Upper lobe of right lung (tissue), 1 donor: Measurements from ENCODE around the gene IGFBP6. TPM values are rescaled to one million over a fixed set of nuclear protein-coding genes. Genes with fewer than 3 reads are reported as not detected.

Experiments
- ATAC-seq: fragments of 200-7000 bp; cut with Tn5 transposase; one replicate; pipeline ENCODE4 v1.9.1; 2020; ENCODE audit warnings: mild to moderate bottlenecking, moderate library complexity
- DNase-seq: peaks from one replicate; pipeline ENCODE4 v3.0.0-alpha.2; 2020
- H3K27ac ChIP-seq: fragments of 200-600 bp; one replicate; pipeline ENCODE4 v1.8.0; 2022
- H3K27me3 ChIP-seq: fragments of 200-600 bp; one replicate; pipeline ENCODE4 v1.8.0; 2022; ENCODE audit warnings: mild to moderate bottlenecking
- H3K36me3 ChIP-seq: fragments of 200-600 bp; one replicate; pipeline ENCODE4 v1.8.0; 2022
- H3K4me1 ChIP-seq: fragments of 200-600 bp; one replicate; pipeline ENCODE4 v1.8.0; 2022
- H3K4me3 ChIP-seq: fragments of 200-600 bp; one replicate; pipeline ENCODE4 v1.8.0; 2022; ENCODE audit warnings: mild to moderate bottlenecking
- H3K9me3 ChIP-seq: fragments of 200-600 bp; one replicate; pipeline ENCODE4 v1.8.0; 2022
- intact Hi-C: fragments of 100-400 bp; cut with DNase I; formaldehyde crosslinking; loops from one replicate; pipeline ENCODE4 v1.11.0; 2022
- microRNA-seq: library from miRNA; unstranded; fragments of <30 nt; microRNA quantifications from one replicate; pipeline ENCODE4 v1.2.0, GENCODE V29; 2020; ENCODE audit warnings: borderline microRNAs expressed
- total RNA-seq: library from RNA; stranded (reverse); fragmentation: NEBNext Ultra II Directional; extraction: Animal tissue kit (Norgen Biotek cat#: 25700); gene quantifications from one replicate; pipeline ENCODE4 v1.2.1, GENCODE V29; 2021
- TF ChIP-seq, protein P1 (sequence below): fragments of 200-600 bp; IDR thresholded peaks from one replicate; pipeline ENCODE4 v1.8.0; 2022; ENCODE audit warnings: antibody characterized with exemption
- donor health status: DM: no; HTN: yes; CAD: no; lungs with severe emphysema.

Gene IGFBP6
- total RNA-seq, 1 donor from 2014 or later: 34.6 TPM

DNA sequence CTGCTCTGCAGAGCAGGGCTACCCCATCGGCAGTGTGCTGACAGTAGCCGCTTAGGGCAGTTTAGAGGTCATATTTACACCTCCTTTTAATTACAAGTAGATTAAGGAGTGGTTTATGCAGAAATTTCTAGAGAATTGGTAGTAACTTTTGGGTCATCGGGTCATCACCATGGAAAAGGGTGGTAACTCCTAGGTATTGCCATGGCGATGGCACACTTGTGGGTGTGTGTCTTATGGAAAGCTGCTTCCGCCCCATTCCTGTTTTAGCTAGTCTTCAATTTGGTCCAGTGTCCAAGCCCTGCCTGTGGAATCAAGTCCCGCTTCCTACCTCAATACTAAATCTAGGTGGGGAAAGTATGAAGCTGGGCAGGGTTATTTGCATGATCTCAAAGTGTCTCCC, 53.6 kb downstream of the IGFBP6 start:
- TF ChIP-seq, protein P1, sequence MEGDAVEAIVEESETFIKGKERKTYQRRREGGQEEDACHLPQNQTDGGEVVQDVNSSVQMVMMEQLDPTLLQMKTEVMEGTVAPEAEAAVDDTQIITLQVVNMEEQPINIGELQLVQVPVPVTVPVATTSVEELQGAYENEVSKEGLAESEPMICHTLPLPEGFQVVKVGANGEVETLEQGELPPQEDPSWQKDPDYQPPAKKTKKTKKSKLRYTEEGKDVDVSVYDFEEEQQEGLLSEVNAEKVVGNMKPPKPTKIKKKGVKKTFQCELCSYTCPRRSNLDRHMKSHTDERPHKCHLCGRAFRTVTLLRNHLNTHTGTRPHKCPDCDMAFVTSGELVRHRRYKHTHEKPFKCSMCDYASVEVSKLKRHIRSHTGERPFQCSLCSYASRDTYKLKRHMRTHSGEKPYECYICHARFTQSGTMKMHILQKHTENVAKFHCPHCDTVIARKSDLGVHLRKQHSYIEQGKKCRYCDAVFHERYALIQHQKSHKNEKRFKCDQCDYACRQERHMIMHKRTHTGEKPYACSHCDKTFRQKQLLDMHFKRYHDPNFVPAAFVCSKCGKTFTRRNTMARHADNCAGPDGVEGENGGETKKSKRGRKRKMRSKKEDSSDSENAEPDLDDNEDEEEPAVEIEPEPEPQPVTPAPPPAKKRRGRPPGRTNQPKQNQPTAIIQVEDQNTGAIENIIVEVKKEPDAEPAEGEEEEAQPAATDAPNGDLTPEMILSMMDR: no peak
- Histone ChIP-seq H3K4me3 (no peak overlapping the region), H3K27ac (no peak overlapping the region), H3K27me3 (no peaks in the 10 kb centered on the region), H3K9me3 (no peaks in the 10 kb centered on the region), H3K36me3 (no peaks in the 10 kb centered on the region), H3K4me1 (no peaks in the 10 kb centered on the region)
- DNase-seq (no peak), ATAC-seq (no peak)
- intact Hi-C loops: no loop called here

Small RNAs within 50 kb of the gene (microRNA-seq; reads per million reads assigned to microRNA genes)
- 0.83 reads per million for gene MIR6757

Other genes starting within 250 kb of the IGFBP6 start
- gene KRT78, start 248.7 kb upstream of the IGFBP6 start, total RNA-seq: not detected
- gene KRT8, start 192.6 kb upstream of the IGFBP6 start, total RNA-seq: 223 TPM
- gene KRT18, start 148.5 kb upstream of the IGFBP6 start, total RNA-seq: 255 TPM
- 436 TPM for gene EIF4B, start 91.2 kb upstream of the IGFBP6 start, total RNA-seq
- 232 TPM for gene TNS2, start 47.6 kb upstream of the IGFBP6 start, total RNA-seq
- gene SPRYD3, start 18.3 kb upstream of the IGFBP6 start, total RNA-seq: 50.4 TPM
- not detected for gene SOAT2, start 5.8 kb downstream of the IGFBP6 start, total RNA-seq
- gene ZNF740, start 83.1 kb downstream of the IGFBP6 start, total RNA-seq: 46.8 TPM
- gene CSAD, start 83.3 kb downstream of the IGFBP6 start, total RNA-seq: 41.7 TPM
- 7.7 TPM for gene ITGB7, start 109.6 kb downstream of the IGFBP6 start, total RNA-seq
- gene RARG, start 134.5 kb downstream of the IGFBP6 start, total RNA-seq: 23.8 TPM
- gene ESPL1, start 170.6 kb downstream of the IGFBP6 start, total RNA-seq: 0.35 TPM
- 424 TPM for gene PFDN5, start 197.9 kb downstream of the IGFBP6 start, total RNA-seq
- gene MYG1, start 202.0 kb downstream of the IGFBP6 start, total RNA-seq: 41.9 TPM
- 43.2 TPM for gene AAAS, start 223.9 kb downstream of the IGFBP6 start, total RNA-seq
- not detected for gene SP7, start 238.7 kb downstream of the IGFBP6 start, total RNA-seq